Esophagus muscularis mucosa (tissue), 4 donors: Measurements from ENCODE around the gene AJAP1. TPM values are rescaled to one million over a fixed set of nuclear protein-coding genes. Genes with fewer than 3 reads are reported as not detected.

Source experiments
- DNase-seq: peaks from one replicate; pipeline ENCODE4 v3.0.0-alpha.2; 2017; ENCODE audit errors: extremely low spot score
- H3K27ac ChIP-seq, 4 donors: fragments of 200-600 bp; sonication (generic); replicated peaks in 1 of 4; 1 replicate in 3 of 4; 2 replicates in 1 of 4; pipeline ENCODE4 v1.5.1; 2016 to 2019; ENCODE audit warnings: mild to moderate bottlenecking in 1 of 4
- H3K27me3 ChIP-seq, 4 donors: fragments of 200-600 bp; sonication (generic); one replicate each; pipeline versions ENCODE4 v1.5.1 to v1.6.0; 2016 to 2019
- H3K36me3 ChIP-seq, 4 donors: fragments of 200-600 bp; sonication (generic); one replicate each; pipeline ENCODE4 v1.5.1; 2016 to 2019
- H3K4me1 ChIP-seq, 4 donors: fragments of 200-600 bp; sonication (generic); one replicate each; pipeline ENCODE4 v1.5.1; 2016 to 2019
- H3K4me3 ChIP-seq, 4 donors: fragments of 200-600 bp; sonication (generic); 1 replicate in 2 of 4; 2 replicates in 2 of 4; pipeline ENCODE4 v1.5.1; 2016 to 2019; ENCODE audit warnings: mild to moderate bottlenecking in 4 of 4, moderate library complexity in 1 of 4
- H3K9me3 ChIP-seq, 4 donors: fragments of 200-600 bp; sonication (generic); 1 replicate in 3 of 4; 2 replicates in 1 of 4; pipeline ENCODE4 v1.5.1; 2016 to 2019
- CTCF ChIP-seq, 3 experiments: fragments of 200-600 bp in 2 of 3; fragments of 450-650 bp in 1 of 3; sonication (generic) in 2 of 3; IDR thresholded peaks; one replicate each; pipeline ENCODE4 v1.5.1; 2017 to 2019; ENCODE audit warnings: antibody characterized with exemption in 3 of 3, mild to moderate bottlenecking in 2 of 3, moderate library complexity in 1 of 3
- EP300 ChIP-seq: sonication (generic); formaldehyde crosslinking; IDR thresholded peaks from one replicate; pipeline ENCODE4 v1.6.1; 2017; ENCODE audit warnings: antibody characterized with exemption
- POLR2A ChIP-seq: fragments of 450-650 bp; IDR thresholded peaks from one replicate; pipeline ENCODE4 v1.6.1; 2017; ENCODE audit warnings: antibody characterized with exemption, moderate library complexity, mild to moderate bottlenecking, low read depth
- POLR2AphosphoS5 ChIP-seq, 2 donors: sonication (generic); formaldehyde crosslinking; IDR thresholded peaks; one replicate each; pipeline ENCODE4 v1.6.1; 2017; ENCODE audit warnings: antibody characterized with exemption in 2 of 2
- WGBS: methylation state at CpG from one replicate; pipeline ENCODE4 v1.1.5; 2018; 5-methylcytosine and 5-hydroxymethylcytosine counted together
- intact Hi-C: fragments of 100-400 bp; cut with DNase I; formaldehyde crosslinking; loops from one replicate; pipeline ENCODE4 v1.15.1; 2023
- total RNA-seq, 4 donors: library from RNA; depleted of rRNA; stranded (reverse); fragments of >200 nt; gene quantifications; one replicate each; pipeline versions ENCODE4 v1.1.0 to v1.2.1, GENCODE V29; 2016

Gene AJAP1
- total RNA-seq, 4 donors from 2014 or later, result 0.40 to 0.84 (median 0.54) TPM

DNA sequence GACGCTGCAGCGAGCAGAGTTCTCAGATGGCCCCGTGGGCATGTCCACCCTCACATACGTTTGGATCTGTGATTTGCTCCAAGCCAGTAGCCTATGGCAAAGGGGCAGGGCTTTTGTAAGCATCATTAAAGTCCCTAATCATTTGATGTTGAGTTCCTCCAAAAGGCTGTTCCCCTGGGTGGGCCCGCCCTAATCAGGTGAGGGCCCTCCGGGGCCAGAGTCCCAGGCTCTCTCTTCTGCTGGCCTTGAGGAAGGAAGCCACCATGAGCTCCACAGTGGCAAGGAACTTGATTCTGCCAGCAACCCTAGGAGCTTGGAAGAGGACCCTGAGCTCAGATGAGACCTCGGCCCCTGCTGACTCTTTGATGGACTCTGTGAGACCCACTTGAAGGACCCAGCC lies 25.4 kb upstream of the AJAP1 start:
- TF ChIP-seq POLR2A, result no peak
- TF ChIP-seq CTCF (IDR thresholded peaks at IDR 0.05), result no peak
- no peak for TF ChIP-seq EP300
- no peak for TF ChIP-seq POLR2AphosphoS5 (IDR thresholded peaks at IDR 0.05)
- peaks cover 0 to 11% (median 2%) of the 10 kb centered on the region in 4 donors for H3K27me3 ChIP-seq
- H3K36me3 ChIP-seq, result no peaks in the 10 kb centered on the region
- H3K9me3 ChIP-seq, result no peaks in the 10 kb centered on the region
- no peak overlapping the region for H3K27ac ChIP-seq
- WGBS, result no CpG with 5 or more reads among the region's 7 CpGs
- DNase-seq, result no peak
- H3K4me3 ChIP-seq, result no peak overlapping the region
- no peaks in the 10 kb centered on the region for H3K4me1 ChIP-seq
- intact Hi-C loops, result no loop called here

- H3K36me3 ChIP-seq, result no peaks in the 10 kb centered on the region
- 81% methylated on average over 6 of the region's 7 CpGs for WGBS
Measured at GRCh38 chr1:4630561-4630960, 23.8 kb upstream of the AJAP1 start.

DNA sequence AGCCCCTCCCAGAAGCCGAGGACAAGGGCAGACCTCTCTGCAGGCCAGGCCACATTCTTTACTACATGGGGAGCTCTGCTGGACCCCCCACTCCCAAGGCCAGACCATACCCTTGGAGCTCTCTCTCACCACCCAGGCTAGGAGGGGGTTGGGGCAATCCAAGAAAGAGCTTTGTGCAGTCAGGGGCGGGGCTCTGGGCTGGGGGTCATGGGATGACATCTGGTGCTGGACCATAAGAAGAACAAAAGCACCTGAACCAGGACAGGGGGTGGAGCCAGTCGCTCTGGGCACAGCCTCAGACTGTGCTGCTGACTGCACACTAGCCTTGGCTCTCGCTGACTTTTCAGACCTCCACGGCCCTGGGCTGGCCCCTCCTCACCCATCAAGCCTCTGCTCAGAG lies 23.1 kb upstream of the AJAP1 start:
- 86% methylated on average over 4 of the region's 5 CpGs for WGBS
- intact Hi-C loops, result no loop called here
- H3K27me3 ChIP-seq, result peaks cover 0 to 13% (median 2%) of the 10 kb centered on the region in 4 donors
- DNase-seq, result no peak
- H3K36me3 ChIP-seq, result no peaks in the 10 kb centered on the region
- H3K9me3 ChIP-seq, result no peaks in the 10 kb centered on the region
- H3K27ac ChIP-seq, result no peak overlapping the region
- H3K4me1 ChIP-seq, result no peaks in the 10 kb centered on the region
- no peak for TF ChIP-seq POLR2AphosphoS5 (IDR thresholded peaks at IDR 0.05)
- no peak for TF ChIP-seq CTCF (IDR thresholded peaks at IDR 0.05)
- TF ChIP-seq POLR2A, result no peak
- TF ChIP-seq EP300, result no peak
- H3K4me3 ChIP-seq, result no peak overlapping the region

More at GRCh38 chr1:4630561-4630960, 23.8 kb upstream of the AJAP1 start:
- no peak for TF ChIP-seq CTCF (IDR thresholded peaks at IDR 0.05)
- no peak for TF ChIP-seq POLR2A
- no peak for TF ChIP-seq POLR2AphosphoS5 (IDR thresholded peaks at IDR 0.05)
- TF ChIP-seq EP300, result no peak
- H3K9me3 ChIP-seq, result no peaks in the 10 kb centered on the region
- DNase-seq, result no peak
- H3K4me3 ChIP-seq, result no peak overlapping the region
- no peaks in the 10 kb centered on the region for H3K4me1 ChIP-seq
- peaks cover 0 to 11% (median 2%) of the 10 kb centered on the region in 4 donors for H3K27me3 ChIP-seq
- H3K27ac ChIP-seq, result no peak overlapping the region
- intact Hi-C loops, result no loop called here

DNA sequence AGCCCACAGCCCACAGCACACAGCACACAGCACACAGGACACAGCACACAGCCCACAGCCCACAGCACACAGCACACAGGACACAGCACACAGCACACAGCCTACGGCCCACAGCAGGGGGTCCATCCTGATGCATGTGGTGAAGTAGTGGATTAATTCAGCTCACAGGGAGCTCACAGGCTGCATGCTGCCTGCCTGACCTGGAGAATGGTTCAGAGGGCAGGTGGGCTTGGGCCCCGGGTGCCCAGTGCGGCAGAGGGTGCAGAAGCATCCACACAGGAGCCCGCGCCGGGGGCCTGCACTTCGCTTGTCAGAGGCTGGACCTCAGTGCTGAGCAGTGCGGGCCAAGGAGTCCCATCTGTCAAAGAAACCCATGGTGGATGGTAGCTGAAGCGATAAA lies 21.1 kb upstream of the AJAP1 start:
- no peak for DNase-seq
- TF ChIP-seq POLR2AphosphoS5 (IDR thresholded peaks at IDR 0.05) (no peak), CTCF (IDR thresholded peaks at IDR 0.05) (no peak), POLR2A (no peak), EP300 (no peak)
- intact Hi-C loops, result no loop called here
- 78% methylated on average over 8 of the region's 9 CpGs for WGBS
- no peak overlapping the region for H3K4me3 ChIP-seq
- no peak overlapping the region for H3K27ac ChIP-seq
- peaks cover 0 to 31% (median 2%) of the 10 kb centered on the region in 4 donors for H3K27me3 ChIP-seq
- no peaks in the 10 kb centered on the region for H3K4me1 ChIP-seq
- H3K9me3 ChIP-seq, result no peaks in the 10 kb centered on the region
- no peaks in the 10 kb centered on the region for H3K36me3 ChIP-seq

DNA sequence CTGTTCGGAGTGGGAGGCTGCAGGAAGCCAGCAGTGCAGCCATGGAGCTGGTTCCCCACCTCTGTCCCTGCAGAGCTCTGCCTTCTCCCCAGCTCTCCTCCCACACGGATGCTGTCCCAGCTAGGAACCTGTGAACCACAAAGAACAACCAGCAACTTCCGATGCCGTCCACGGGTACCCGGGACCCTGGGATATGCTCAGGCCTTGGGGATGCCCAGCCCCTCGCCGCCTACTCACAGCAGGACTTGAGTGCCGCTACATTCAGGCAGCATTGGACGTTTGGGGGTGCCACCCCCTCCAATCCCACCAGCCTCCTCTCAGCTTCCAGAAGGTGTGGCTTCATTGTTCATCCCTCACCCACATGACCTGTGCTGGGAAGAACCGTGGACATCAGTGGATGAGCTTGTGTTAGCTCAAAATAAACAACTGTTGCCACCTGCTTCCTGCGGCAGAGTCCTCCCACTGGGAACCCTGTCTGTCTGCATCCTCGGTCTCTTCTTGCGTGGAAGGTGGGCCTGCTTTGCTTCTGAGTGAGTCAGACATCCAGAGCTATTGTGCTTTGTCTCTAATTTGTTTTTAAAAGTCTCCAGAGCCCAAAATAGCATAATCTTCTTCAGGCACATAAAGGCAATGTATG lies 20.1 kb upstream of the AJAP1 start:
- H3K4me3 ChIP-seq, result no peak overlapping the region
- intact Hi-C loops, result no loop called here
- no peaks in the 10 kb centered on the region for H3K9me3 ChIP-seq
- 75% methylated on average over 14 of the region's 14 CpGs for WGBS
- H3K36me3 ChIP-seq, result no peaks in the 10 kb centered on the region
- no peak for DNase-seq
- no peaks in the 10 kb centered on the region for H3K4me1 ChIP-seq
- H3K27ac ChIP-seq, result no peak overlapping the region
- no peak for TF ChIP-seq POLR2A
- no peak for TF ChIP-seq CTCF (IDR thresholded peaks at IDR 0.05)
- no peak for TF ChIP-seq POLR2AphosphoS5 (IDR thresholded peaks at IDR 0.05)
- no peak for TF ChIP-seq EP300
- peaks cover 0 to 31% (median 0%) of the 10 kb centered on the region in 4 donors for H3K27me3 ChIP-seq
